Measurements from ENCODE around the gene CMSS1. TPM values are rescaled to one million over a fixed set of nuclear protein-coding genes. Genes with fewer than 3 reads are reported as not detected.

Gene CMSS1
- total and polyA plus RNA-seq, 2 of the 13 experiments (the other 11 are each of a cell fraction or from before 2014, with no cell fraction given), result 6.4 to 48.7 TPM

DNA sequence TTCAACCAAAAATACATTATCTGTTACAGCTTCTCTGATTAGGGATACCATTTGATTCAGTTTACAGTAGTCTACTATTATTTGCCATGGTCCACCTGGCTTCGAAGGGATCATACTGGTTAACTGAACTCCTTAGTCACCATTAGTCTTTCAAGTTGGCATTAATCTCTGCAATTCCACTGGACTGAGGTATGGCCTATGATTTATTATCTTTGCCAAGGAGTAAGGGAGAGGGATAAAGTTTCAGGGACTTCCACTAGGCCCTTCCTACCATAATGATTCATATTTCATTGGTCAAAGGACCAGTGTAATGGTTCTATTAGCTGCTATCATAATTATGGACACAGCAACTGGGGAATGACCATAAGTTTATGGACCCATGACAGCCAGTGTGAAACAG lies 7.3 kb upstream of the CMSS1 start:
- H3K79me2 ChIP-seq (ENCODE audit: insufficient read depth, low read length), result no peaks in the 10 kb centered on the region
- intact Hi-C loops (cut with micrococcal nuclease; ENCODE audit: unreplicated experiment), result loop anchor here (10.0 kb wide), 1 partner anchor 904 kb away; no protein-coding TSS in a partner anchor

More for the DNA sequence above, 7.3 kb upstream of the CMSS1 start:
- ATAC-seq (no peak), DNase-seq (ENCODE audit: low spot score) (no peak), FAIRE-seq (no peak)
- H3K36me3 ChIP-seq (replicated peaks in 1 of 2; ENCODE audit: control insufficient read depth in 1 of 2, insufficient read depth in 2 of 2, low read length in 2 of 2), result no peaks in the 10 kb centered on the region
- H3K9ac ChIP-seq (ENCODE audit: insufficient read depth, low read depth, low read length), result no peak overlapping the region
- H3K27ac ChIP-seq (ENCODE audit: extremely low read length, insufficient read depth, low read length), result no peak overlapping the region
- H3K27me3 ChIP-seq (ENCODE audit: control insufficient read depth in 1 of 2, insufficient read depth in 2 of 2, low read length in 2 of 2), result no peaks in the 10 kb centered on the region
- no peaks in the 10 kb centered on the region for H3K4me1 ChIP-seq (ENCODE audit: insufficient read depth, low read length)
- CTCF ChIA-PET (ENCODE audit: low intra/inter-chr PET ratio, low total read pairs), result no interaction called here
- in situ Hi-C loops (cut with HindIII; ENCODE audit: extremely low pct_ligation_motif_present, low pct_unique_long_range_greater_than_20kb), result loop anchor here (25.0 kb wide), 1 partner anchor 902 kb away; the partner anchor contains the start of gene TFG
- no peak overlapping the region for H2AFZ ChIP-seq (ENCODE audit: low read length)
- H3K9me3 ChIP-seq (ENCODE audit: low read length), result peaks cover 9% of the 10 kb centered on the region
- TF ChIP-seq EHMT2 (IDR thresholded peaks at IDR 0.05; ENCODE audit: borderline replicate concordance, low read depth, low read length) (no peak), ZNF10 (CRISPR knock-in tag; IDR thresholded peaks at IDR 0.05; ENCODE audit: borderline replicate concordance, low read depth) (no peak), ZNF567 (CRISPR knock-in tag; IDR thresholded peaks at IDR 0.05; ENCODE audit: borderline replicate concordance) (no peak), IRX3 (CRISPR knock-in tag; IDR thresholded peaks at IDR 0.05; ENCODE audit: borderline replicate concordance, low read depth) (no peak), ZMYM4 (CRISPR knock-in tag; IDR thresholded peaks at IDR 0.05) (no peak), ZNF124 (CRISPR knock-in tag; IDR thresholded peaks at IDR 0.05) (no peak)
- TF ChIP-seq, protein P1, sequence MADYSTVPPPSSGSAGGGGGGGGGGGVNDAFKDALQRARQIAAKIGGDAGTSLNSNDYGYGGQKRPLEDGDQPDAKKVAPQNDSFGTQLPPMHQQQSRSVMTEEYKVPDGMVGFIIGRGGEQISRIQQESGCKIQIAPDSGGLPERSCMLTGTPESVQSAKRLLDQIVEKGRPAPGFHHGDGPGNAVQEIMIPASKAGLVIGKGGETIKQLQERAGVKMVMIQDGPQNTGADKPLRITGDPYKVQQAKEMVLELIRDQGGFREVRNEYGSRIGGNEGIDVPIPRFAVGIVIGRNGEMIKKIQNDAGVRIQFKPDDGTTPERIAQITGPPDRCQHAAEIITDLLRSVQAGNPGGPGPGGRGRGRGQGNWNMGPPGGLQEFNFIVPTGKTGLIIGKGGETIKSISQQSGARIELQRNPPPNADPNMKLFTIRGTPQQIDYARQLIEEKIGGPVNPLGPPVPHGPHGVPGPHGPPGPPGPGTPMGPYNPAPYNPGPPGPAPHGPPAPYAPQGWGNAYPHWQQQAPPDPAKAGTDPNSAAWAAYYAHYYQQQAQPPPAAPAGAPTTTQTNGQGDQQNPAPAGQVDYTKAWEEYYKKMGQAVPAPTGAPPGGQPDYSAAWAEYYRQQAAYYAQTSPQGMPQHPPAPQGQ (CRISPR knock-in tag; IDR thresholded peaks at IDR 0.05; ENCODE audit: borderline replicate concordance), result no peak
- TF ChIP-seq, protein P2, sequence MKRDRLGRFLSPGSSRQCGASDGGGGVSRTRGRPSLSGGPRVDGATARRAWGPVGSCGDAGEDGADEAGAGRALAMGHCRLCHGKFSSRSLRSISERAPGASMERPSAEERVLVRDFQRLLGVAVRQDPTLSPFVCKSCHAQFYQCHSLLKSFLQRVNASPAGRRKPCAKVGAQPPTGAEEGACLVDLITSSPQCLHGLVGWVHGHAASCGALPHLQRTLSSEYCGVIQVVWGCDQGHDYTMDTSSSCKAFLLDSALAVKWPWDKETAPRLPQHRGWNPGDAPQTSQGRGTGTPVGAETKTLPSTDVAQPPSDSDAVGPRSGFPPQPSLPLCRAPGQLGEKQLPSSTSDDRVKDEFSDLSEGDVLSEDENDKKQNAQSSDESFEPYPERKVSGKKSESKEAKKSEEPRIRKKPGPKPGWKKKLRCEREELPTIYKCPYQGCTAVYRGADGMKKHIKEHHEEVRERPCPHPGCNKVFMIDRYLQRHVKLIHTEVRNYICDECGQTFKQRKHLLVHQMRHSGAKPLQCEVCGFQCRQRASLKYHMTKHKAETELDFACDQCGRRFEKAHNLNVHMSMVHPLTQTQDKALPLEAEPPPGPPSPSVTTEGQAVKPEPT (CRISPR knock-in tag; IDR thresholded peaks at IDR 0.05; ENCODE audit: low read depth), result no peak
- BruUV-seq (replicated peaks), result no TSS peak
- no peaks in the 10 kb centered on the region for H4K20me1 ChIP-seq (ENCODE audit: insufficient read depth, low read length)
- no peak overlapping the region for H3K4me3 ChIP-seq (replicated peaks in 1 of 3; ENCODE audit: insufficient read depth in 1 of 3, low read depth in 2 of 3, low read length in 3 of 3)
- H3K4me2 ChIP-seq (ENCODE audit: low read depth, low read length), result no peak overlapping the region
- 8% methylated on average over 1 of the region's 1 CpG for WGBS (ENCODE audit: low lambda C conversion rate)
- POLR2A ChIA-PET, result no interaction called here

Data from HepG2 (cell line).